Natural killer cell (primary cell): ENCODE measurements around the gene SCAMP1. TPM values are rescaled to one million over a fixed set of nuclear protein-coding genes. Genes with fewer than 3 reads are reported as not detected.

Source experiments
- ATAC-seq, 3 donors: fragments of 150-1000 bp in 2 of 3; fragments of 200-7000 bp in 1 of 3; cut with Tn5 transposase; 1 replicate in 1 of 3; 2 replicates in 2 of 3; pipeline ENCODE4 v1.10.0; 2021; ENCODE audit warnings: mild to moderate bottlenecking in 2 of 3, moderate library complexity in 2 of 3
- DNase-seq, 2 donors: peaks; one replicate each; pipeline versions ENCODE4 v3.0.0 to v3.0.0-alpha.2; 2013 to 2021; ENCODE audit warnings: mixed read lengths in 1 of 2
- H3K27ac ChIP-seq: one replicate; pipeline ENCODE4 v1.5.1; 2013; ENCODE audit warnings: mild to moderate bottlenecking, low read length
- H3K27me3 ChIP-seq: one replicate; pipeline ENCODE4 v1.6.1; 2013; ENCODE audit warnings: low read length; ENCODE audit not compliant: control insufficient read depth, insufficient read depth
- H3K36me3 ChIP-seq: one replicate; pipeline ENCODE4 v1.6.1; 2013; ENCODE audit warnings: low read length; ENCODE audit not compliant: control insufficient read depth, insufficient read depth
- H3K4me1 ChIP-seq: one replicate; pipeline ENCODE4 v1.6.1; 2013; ENCODE audit warnings: low read length; ENCODE audit not compliant: control insufficient read depth, insufficient read depth
- H3K4me3 ChIP-seq: one replicate; pipeline ENCODE4 v1.5.1; 2013; ENCODE audit warnings: low read length
- H3K9me3 ChIP-seq: one replicate; pipeline ENCODE4 v1.6.1; 2013; ENCODE audit warnings: low read length; ENCODE audit not compliant: control insufficient read depth, insufficient read depth
- H3K27ac Mint-ChIP-seq, 2 donors: one replicate each; pipeline ENCODE4 v1.8.0; 2022; ENCODE audit warnings: mild to moderate bottlenecking in 2 of 2, mixed read lengths in 2 of 2, moderate library complexity in 1 of 2
- H3K27me3 Mint-ChIP-seq, 2 donors: one replicate each; pipeline ENCODE4 v1.8.0; 2022; ENCODE audit warnings: low read depth in 2 of 2, mixed read lengths in 2 of 2
- H3K36me3 Mint-ChIP-seq: one replicate; pipeline ENCODE4 v1.8.0; 2022; ENCODE audit warnings: mixed read lengths
- H3K4me1 Mint-ChIP-seq, 2 donors: one replicate each; pipeline ENCODE4 v1.8.0; 2022; ENCODE audit warnings: mixed read lengths in 2 of 2
- H3K4me3 Mint-ChIP-seq: one replicate; pipeline ENCODE4 v1.8.0; 2022; ENCODE audit warnings: mild to moderate bottlenecking, moderate library complexity, mixed read lengths
- H3K9me3 Mint-ChIP-seq, 2 donors: one replicate each; pipeline ENCODE4 v1.8.0; 2022; ENCODE audit warnings: mixed read lengths in 2 of 2
- CTCF ChIP-seq: fragments of 200-600 bp; IDR thresholded peaks from one replicate; pipeline ENCODE4 v1.8.0; 2022; ENCODE audit warnings: antibody characterized with exemption
- WGBS: methylation state at CpG from one replicate; pipeline ENCODE4 v1.1.7; 2013; ENCODE audit warnings: missing lambda C conversion rate; ENCODE audit not compliant: insufficient coverage; 5-methylcytosine and 5-hydroxymethylcytosine counted together
- intact Hi-C: fragments of 100-400 bp; cut with micrococcal nuclease; formaldehyde crosslinking; loops from one replicate; pipeline ENCODE4 v1.14.2; 2022
- total RNA-seq, 4 donors: library from RNA; stranded (reverse); fragments of 120-200 nt in 1 of 4; gene quantifications; one replicate each; pipeline versions ENCODE4 v1.2.3 to v1.2.4, GENCODE V29; 2013 to 2022

SCAMP1 gene
- total RNA-seq, 3 donors from 2014 or later (not counting 1 experiment from before 2014, with no cell fraction given) = 19.9 to 27.1 (median 20.5) TPM

- H3K4me3 Mint-ChIP-seq = no peak overlapping the region
- Histone ChIP-seq H3K27ac (no peak overlapping the region), H3K4me3 (no peak overlapping the region), H3K27me3 (no peaks in the 10 kb centered on the region), H3K4me1 (no peaks in the 10 kb centered on the region), H3K36me3 (peaks cover 3% of the 10 kb centered on the region), H3K9me3 (no peaks in the 10 kb centered on the region)
- DNase-seq (no peak), ATAC-seq (no peak)
- intact Hi-C loops = no loop called here
- peaks cover 0 to 4% of the 10 kb centered on the region in 2 donors for H3K4me1 Mint-ChIP-seq
- H3K36me3 Mint-ChIP-seq = no peaks in the 10 kb centered on the region
- no peak overlapping the region for H3K27ac Mint-ChIP-seq
- no peaks in the 10 kb centered on the region for H3K9me3 Mint-ChIP-seq
- H3K27me3 Mint-ChIP-seq = no peaks in the 10 kb centered on the region
- TF ChIP-seq CTCF = no peak
Measured at GRCh38 chr5:78472469-78473106, 112.2 kb downstream of the SCAMP1 start.

- ATAC-seq (no peak), DNase-seq (no peak)
- Mint-ChIP-seq H3K9me3 (no peaks in the 10 kb centered on the region), H3K27ac (no peak overlapping the region), H3K36me3 (no peaks in the 10 kb centered on the region), H3K4me1 (no peaks in the 10 kb centered on the region), H3K4me3 (no peak overlapping the region), H3K27me3 (no peaks in the 10 kb centered on the region)
- H3K27ac ChIP-seq = no peak overlapping the region
- H3K4me3 ChIP-seq = no peak overlapping the region
- H3K36me3 ChIP-seq = peaks cover 3% of the 10 kb centered on the region
- no peaks in the 10 kb centered on the region for H3K27me3 ChIP-seq
- WGBS = 100% methylated on average over 1 of the region's 1 CpG
- H3K9me3 ChIP-seq = no peaks in the 10 kb centered on the region
- no peak for TF ChIP-seq CTCF
- H3K4me1 ChIP-seq = no peaks in the 10 kb centered on the region
- intact Hi-C loops = no loop called here
Measured at GRCh38 chr5:78473751-78474150, 113.3 kb downstream of the SCAMP1 start.

GRCh38 chr5:78475370-78475769, 115.0 kb downstream of the SCAMP1 start:
- Histone ChIP-seq H3K4me1 (no peaks in the 10 kb centered on the region), H3K9me3 (no peaks in the 10 kb centered on the region), H3K4me3 (no peak overlapping the region), H3K27me3 (no peaks in the 10 kb centered on the region), H3K27ac (no peak overlapping the region), H3K36me3 (peaks cover 3% of the 10 kb centered on the region)
- intact Hi-C loops = no loop called here
- ATAC-seq (no peak), DNase-seq (no peak)
- Mint-ChIP-seq H3K27me3 (no peaks in the 10 kb centered on the region), H3K27ac (no peak overlapping the region), H3K4me3 (no peak overlapping the region), H3K9me3 (no peaks in the 10 kb centered on the region), H3K4me1 (no peaks in the 10 kb centered on the region), H3K36me3 (no peaks in the 10 kb centered on the region)
- WGBS = 93% methylated on average over 3 of the region's 3 CpGs
- no peak for TF ChIP-seq CTCF

- Mint-ChIP-seq H3K9me3 (no peaks in the 10 kb centered on the region), H3K36me3 (no peaks in the 10 kb centered on the region), H3K27ac (no peak overlapping the region), H3K4me1 (no peaks in the 10 kb centered on the region), H3K27me3 (no peaks in the 10 kb centered on the region), H3K4me3 (no peak overlapping the region)
- no peak for DNase-seq
- peaks cover 3% of the 10 kb centered on the region for H3K36me3 ChIP-seq
- TF ChIP-seq CTCF = no peak
- WGBS = 100% methylated on average over 1 of the region's 1 CpG
- H3K27me3 ChIP-seq = no peaks in the 10 kb centered on the region
- H3K4me1 ChIP-seq = no peaks in the 10 kb centered on the region
- H3K27ac ChIP-seq = no peak overlapping the region
- no peak for ATAC-seq
- intact Hi-C loops = no loop called here
- H3K4me3 ChIP-seq = no peak overlapping the region
- no peaks in the 10 kb centered on the region for H3K9me3 ChIP-seq
Measured at GRCh38 chr5:78476795-78477194, 116.4 kb downstream of the SCAMP1 start.
